OCI-LY1 (cell line): ENCODE results near the gene ZNF546.
"Not testable (repeated sequence)": the region's sequence is repeated elsewhere in the genome, so short reads cannot be mapped to it uniquely, and the experiment has no call there.

Experiments used
- H2AFZ ChIP-seq: fragments of 200-600 bp; sonication (generic), shearing (Covaris generic); 2 replicates; pipeline ENCODE4 v1.6.0; 2014; ENCODE audit warnings: antibody characterized with exemption, mild to moderate bottlenecking, low read length
- H3F3A ChIP-seq: fragments of 200-600 bp; sonication (generic), shearing (Covaris generic); 2 replicates; pipeline ENCODE4 v1.6.0; 2014; ENCODE audit warnings: mild to moderate bottlenecking, antibody characterized with exemption, low read length, moderate library complexity; ENCODE audit not compliant: insufficient read depth
- H3K27ac ChIP-seq: fragments of 200-600 bp; sonication (generic); 2 replicates; pipeline ENCODE4 v1.5.1; 2014; ENCODE audit warnings: low read length, mixed run types, mild to moderate bottlenecking, low read depth; ENCODE audit not compliant: poor library complexity, severe bottlenecking
- H3K27me3 ChIP-seq: fragments of 200-600 bp; sonication (generic); 2 replicates; pipeline ENCODE4 v1.6.0; 2014; ENCODE audit warnings: antibody characterized with exemption, mild to moderate bottlenecking, low read length, moderate library complexity; ENCODE audit not compliant: insufficient read depth
- H3K36me3 ChIP-seq: fragments of 200-600 bp; sonication (generic); 2 replicates; pipeline ENCODE4 v1.6.1; 2014; ENCODE audit warnings: mild to moderate bottlenecking, antibody characterized with exemption, low read length, moderate library complexity, mixed read lengths; ENCODE audit not compliant: insufficient read depth
- H3K4me1 ChIP-seq: fragments of 200-600 bp; sonication (generic); 2 replicates; pipeline ENCODE4 v1.5.1; 2014; ENCODE audit warnings: mild to moderate bottlenecking, low read length, moderate library complexity; ENCODE audit not compliant: insufficient read depth, severe bottlenecking
- H3K4me2 ChIP-seq: fragments of 200-600 bp; sonication (generic), shearing (Covaris generic); 2 replicates; pipeline ENCODE4 v1.6.1; 2014; ENCODE audit warnings: low read length
- H3K4me3 ChIP-seq: fragments of 200-600 bp; sonication (generic); 2 replicates; pipeline ENCODE4 v1.5.1; 2014; ENCODE audit warnings: low read length, low read depth, mild to moderate bottlenecking, mixed read lengths; ENCODE audit not compliant: poor library complexity, severe bottlenecking
- H3K79me2 ChIP-seq: fragments of 200-600 bp; shearing (Covaris generic); 2 replicates; pipeline ENCODE4 v1.6.1; 2016; ENCODE audit warnings: mixed run types, low read length, mixed read lengths; ENCODE audit not compliant: insufficient read depth
- H3K9ac ChIP-seq: fragments of 200-600 bp; sonication (generic), shearing (Covaris generic); 2 replicates; pipeline ENCODE4 v1.6.1; 2014; ENCODE audit warnings: mild to moderate bottlenecking, low read length, mixed read lengths
- H3K9me2 ChIP-seq: fragments of 200-600 bp; sonication (generic), shearing (Covaris generic); 2 replicates; pipeline ENCODE4 v1.6.1; 2014; ENCODE audit warnings: low read depth, mild to moderate bottlenecking, low read length, mixed read lengths
- H3K9me3 ChIP-seq: fragments of 200-600 bp; shearing (Covaris generic); 2 replicates; pipeline ENCODE4 v1.6.1; 2014; ENCODE audit warnings: low read length, mixed read lengths
- H4K20me1 ChIP-seq: fragments of 200-600 bp; sonication (generic), shearing (Covaris generic); 2 replicates; pipeline ENCODE4 v1.6.0; 2016; ENCODE audit warnings: mild to moderate bottlenecking, low read length; ENCODE audit not compliant: insufficient read depth
- CTCF ChIP-seq: fragments of 200-600 bp; sonication (generic), shearing (Covaris generic); IDR thresholded peaks from 2 replicates; pipeline ENCODE4 v1.5.1; 2017; ENCODE audit warnings: mild to moderate bottlenecking, antibody characterized with exemption, low read length, moderate library complexity, mixed read lengths
- EZH2 ChIP-seq: fragments of 200-600 bp; sonication (generic), shearing (Covaris generic); IDR thresholded peaks from 2 replicates; pipeline ENCODE4 v1.8.0; 2017; ENCODE audit warnings: borderline replicate concordance, mixed run types, mild to moderate bottlenecking, antibody characterized with exemption, low read length, moderate library complexity, mixed read lengths

ZNF546 gene

GRCh38 chr19:40026597-40026970, 29.7 kb downstream of the ZNF546 start:
- no peaks in the 10 kb centered on the region for H3F3A ChIP-seq
- H3K27me3 ChIP-seq = no peaks in the 10 kb centered on the region
- no peak for TF ChIP-seq EZH2
- no peak for TF ChIP-seq CTCF
- H3K4me3 ChIP-seq = no peak overlapping the region
- no peak overlapping the region for H2AFZ ChIP-seq
- H3K9me2 ChIP-seq = no peaks in the 10 kb centered on the region
- no peak overlapping the region for H3K27ac ChIP-seq
- no peak overlapping the region for H3K4me2 ChIP-seq
- H3K36me3 ChIP-seq = no peaks in the 10 kb centered on the region
- no peaks in the 10 kb centered on the region for H3K4me1 ChIP-seq
- H3K9me3 ChIP-seq = peaks cover 46% of the 10 kb centered on the region
- H3K9ac ChIP-seq = no peak overlapping the region
- no peaks in the 10 kb centered on the region for H4K20me1 ChIP-seq
- H3K79me2 ChIP-seq = no peaks in the 10 kb centered on the region

GRCh38 chr19:40033989-40034560, 37.2 kb downstream of the ZNF546 start:
- Histone ChIP-seq H3K9me2 (no peaks in the 10 kb centered on the region), H3K4me1 (no peaks in the 10 kb centered on the region), H3K27me3 (no peaks in the 10 kb centered on the region), H2AFZ (no peak overlapping the region), H3K4me3 (no peak overlapping the region), H3K27ac (no peak overlapping the region), H3K9me3 (peaks cover 54% of the 10 kb centered on the region), H3K9ac (no peak overlapping the region), H3F3A (no peaks in the 10 kb centered on the region), H3K4me2 (no peak overlapping the region), H4K20me1 (no peaks in the 10 kb centered on the region), H3K36me3 (peaks cover 19% of the 10 kb centered on the region), H3K79me2 (no peaks in the 10 kb centered on the region)
- TF ChIP-seq CTCF (no peak), EZH2 (no peak)

GRCh38 chr19:40035996-40036395, 39.1 kb downstream of the ZNF546 start:
- no peaks in the 10 kb centered on the region for H3F3A ChIP-seq
- H2AFZ ChIP-seq = no peak overlapping the region
- no peaks in the 10 kb centered on the region for H3K27me3 ChIP-seq
- H3K4me2 ChIP-seq = no peak overlapping the region
- H3K27ac ChIP-seq = no peak overlapping the region
- peaks cover 19% of the 10 kb centered on the region for H3K36me3 ChIP-seq
- no peak for TF ChIP-seq EZH2
- TF ChIP-seq CTCF = no peak
- no peaks in the 10 kb centered on the region for H3K9me2 ChIP-seq
- H3K79me2 ChIP-seq = no peaks in the 10 kb centered on the region
- peaks cover 43% of the 10 kb centered on the region for H3K9me3 ChIP-seq
- H3K4me3 ChIP-seq = no peak overlapping the region
- no peaks in the 10 kb centered on the region for H4K20me1 ChIP-seq
- H3K4me1 ChIP-seq = no peaks in the 10 kb centered on the region
- H3K9ac ChIP-seq = no peak overlapping the region

GRCh38 chr19:40038047-40038446, 41.2 kb downstream of the ZNF546 start:
- H3K9ac ChIP-seq, H3F3A ChIP-seq, H3K79me2 ChIP-seq, H3K4me3 ChIP-seq, H3K27ac ChIP-seq, H3K27me3 ChIP-seq, H2AFZ ChIP-seq, H3K9me2 ChIP-seq, H3K4me1 ChIP-seq, H3K4me2 ChIP-seq, H4K20me1 ChIP-seq: not testable (repeated sequence)
- H3K9me3 ChIP-seq = peaks cover 31% of the 10 kb centered on the region
- H3K36me3 ChIP-seq = peaks cover 19% of the 10 kb centered on the region

GRCh38 chr19:40041718-40042117, 44.9 kb downstream of the ZNF546 start:
- not testable (repeated sequence) for H3F3A ChIP-seq, H4K20me1 ChIP-seq, H3K4me3 ChIP-seq, H3K9me2 ChIP-seq, H3K27me3 ChIP-seq, H3K79me2 ChIP-seq, H3K9ac ChIP-seq, H3K27ac ChIP-seq, H2AFZ ChIP-seq, H3K4me2 ChIP-seq, H3K4me1 ChIP-seq
- 0 out of 2 replicates have a peak, but pooled peaks cover 10% of the 10 kb centered on the region for H3K9me3 ChIP-seq
- peaks cover 37% of the 10 kb centered on the region for H3K36me3 ChIP-seq
